A549 (cell line): Measurements from ENCODE around the gene LILRB4. TPM values are rescaled to one million over a fixed set of nuclear protein-coding genes. Genes with fewer than 3 reads are reported as not detected.

Experiments used
- ATAC-seq, 2 experiments: fragments of 200-7000 bp in 1 of 2; fragments of >200 bp in 1 of 2; cut with Nextera tagmentation in 1 of 2; cut with Tn5 transposase in 1 of 2; 3 replicates each; pipeline versions ENCODE4 v1.8.0 to v1.9.1; 2018 to 2020; ENCODE audit warnings: mild to moderate bottlenecking in 1 of 2, moderate library complexity in 1 of 2
- CTCF ChIA-PET: fragments of 300-600 bp; sonication (Branson Sonifier 250); formaldehyde crosslinking; extraction: SDS; loops from one replicate; lab custom pipeline; 2021; ENCODE audit warnings: antibody characterized with exemption, inconsistent platforms; lab: Yijun Ruan, JAX
- POLR2A ChIA-PET: fragments of 350-600 bp; formaldehyde crosslinking; extraction: SDS; loops from one replicate; lab custom pipeline; 2021; ENCODE audit warnings: antibody characterized with exemption, inconsistent platforms; lab: Yijun Ruan, JAX
- DNase-seq, 2 experiments: peaks; one replicate each; pipeline versions ENCODE4 v3.0.0 to v3.0.0-alpha.2; 2011 to 2016; ENCODE audit warnings: low read depth in 1 of 2, low spot score in 1 of 2
- FAIRE-seq: peaks from 2 replicates; lab custom pipeline; 2011; peaks lifted over from hg19 to GRCh38; lab: Jason Lieb, UNC
- H3K27ac ChIP-seq, 2 experiments: fragments of >200 bp; sonication (Bioruptor Twin); formaldehyde crosslinking; 3 replicates each; pipeline ENCODE4 v1.5.1; 2016 to 2017
- H3K4me1 ChIP-seq: fragments of >200 bp; sonication (Bioruptor Twin); formaldehyde crosslinking; 3 replicates; pipeline ENCODE4 v1.6.1; 2016
- H3K4me2 ChIP-seq: fragments of >200 bp; sonication (Bioruptor Twin); formaldehyde crosslinking; 3 replicates; pipeline ENCODE4 v1.6.1; 2016
- H3K4me3 ChIP-seq: fragments of >200 bp; sonication (Bioruptor Twin); formaldehyde crosslinking; 3 replicates; pipeline ENCODE4 v1.5.1; 2016
- H3K9me3 ChIP-seq: fragments of >200 bp; sonication (Bioruptor Twin); formaldehyde crosslinking; 3 replicates; pipeline ENCODE4 v1.6.1; 2016
- CBX8 ChIP-seq: fragments of 200-600 bp; sonication (generic); IDR thresholded peaks from 2 replicates; pipeline ENCODE4 v1.6.1; 2016
- CHD4 ChIP-seq: fragments of 200-600 bp; sonication (generic); IDR thresholded peaks from 2 replicates; pipeline ENCODE4 v1.6.1; 2016; ENCODE audit warnings: antibody characterized with exemption, mild to moderate bottlenecking, borderline replicate concordance
- EHF ChIP-seq: fragments of 250-450 bp; sonication (Bioruptor Pico); IDR thresholded peaks from 2 replicates; pipeline ENCODE4 v1.5.0; 2020; ENCODE audit warnings: mild to moderate bottlenecking
- ELK1 ChIP-seq: fragments of 150-350 bp; IDR thresholded peaks from 2 replicates; pipeline ENCODE4 v1.6.1; 2014; ENCODE audit warnings: low read depth, mild to moderate bottlenecking, low read length
- FOSB ChIP-seq: fragments of 250-450 bp; sonication (Bioruptor Pico); IDR thresholded peaks from 2 replicates; pipeline ENCODE4 v1.5.0; 2020; ENCODE audit warnings: mild to moderate bottlenecking, moderate library complexity
- FOXS1 ChIP-seq: fragments of 250-450 bp; sonication (Bioruptor Pico); IDR thresholded peaks from 2 replicates; pipeline ENCODE4 v1.5.0; 2020; ENCODE audit warnings: mild to moderate bottlenecking, moderate library complexity
- HEYL ChIP-seq: fragments of 250-450 bp; sonication (Bioruptor Pico); IDR thresholded peaks from 2 replicates; pipeline ENCODE4 v1.8.0; 2021; ENCODE audit warnings: mild to moderate bottlenecking, moderate library complexity
- KDM1A ChIP-seq: fragments of 200-600 bp; sonication (generic); IDR thresholded peaks from 2 replicates; pipeline ENCODE4 v1.6.1; 2016; ENCODE audit warnings: low read depth, mild to moderate bottlenecking
- KDM5A ChIP-seq: fragments of 200-600 bp; sonication (generic); IDR thresholded peaks from 2 replicates; pipeline ENCODE4 v1.6.1; 2016; ENCODE audit warnings: antibody characterized with exemption, mild to moderate bottlenecking
- MAX ChIP-seq: IDR thresholded peaks from 2 replicates; pipeline ENCODE4 v1.6.1; 2012
- MAZ ChIP-seq: fragments of 150-350 bp; IDR thresholded peaks from 2 replicates; pipeline ENCODE4 v1.6.1; 2014; ENCODE audit warnings: antibody characterized with exemption, low read depth, low read length, borderline replicate concordance
- NFE2L2 ChIP-seq: fragments of 150-350 bp; conservative IDR thresholded peaks from 2 replicates; pipeline ENCODE4 v1.6.1; 2014; ENCODE audit warnings: low read length
- NPAS2 ChIP-seq: fragments of 250-450 bp; sonication (Bioruptor Pico); IDR thresholded peaks from 2 replicates; pipeline ENCODE4 v1.8.0; 2022; ENCODE audit warnings: mild to moderate bottlenecking, moderate library complexity, borderline replicate concordance
- RFX5 ChIP-seq: fragments of 450-650 bp; IDR thresholded peaks from 2 replicates; pipeline ENCODE4 v1.7.1; 2014; ENCODE audit warnings: antibody characterized with exemption, mild to moderate bottlenecking, moderate library complexity
- TP53 ChIP-seq: fragments of 250-450 bp; sonication (Bioruptor Pico); IDR thresholded peaks from 2 replicates; pipeline ENCODE4 v1.5.0; 2021; ENCODE audit warnings: mild to moderate bottlenecking, moderate library complexity
- ZC3H11A ChIP-seq: fragments of 450-650 bp; IDR thresholded peaks from 2 replicates; pipeline ENCODE4 v1.6.1; 2014; ENCODE audit warnings: antibody characterized with exemption, mild to moderate bottlenecking
- ZFP36 ChIP-seq: fragments of 450-650 bp; IDR thresholded peaks from 2 replicates; pipeline ENCODE4 v1.6.1; 2014; ENCODE audit warnings: borderline replicate concordance; ENCODE audit not compliant: partially characterized antibody
- ZNF302 ChIP-seq: fragments of 250-450 bp; sonication (Bioruptor Pico); IDR thresholded peaks from 2 replicates; pipeline ENCODE4 v1.9.0; 2021; ENCODE audit warnings: inconsistent platforms, mild to moderate bottlenecking, moderate library complexity
- ZSCAN20 ChIP-seq: fragments of 250-450 bp; sonication (Bioruptor Pico); IDR thresholded peaks from 2 replicates; pipeline ENCODE4 v1.8.0; 2022; ENCODE audit warnings: mild to moderate bottlenecking, moderate library complexity
- WGBS: methylation state at CpG from one replicate; pipeline ENCODE4 v1.1.6; 2017; ENCODE audit errors: missing lambda C conversion rate; 5-methylcytosine and 5-hydroxymethylcytosine counted together
- polyA plus RNA-seq, 4 experiments: library from polyadenylated mRNA; depleted of rRNA in 3 of 4; stranded (reverse); fragments of >200 nt; fragmentation: RNase III in 1 of 4; extraction: RNeasy Plus Mini Kit Qiagen cat#74134 plus additional on column Dnase treatment in 1 of 4; gene quantifications; 2 replicates in 3 of 4; 3 replicates in 1 of 4; pipeline ENCODE4 v1.2.3, GENCODE V29; 2011 to 2017
- TF ChIP-seq, protein P1 (sequence below): fragments of >200 bp; sonication (Bioruptor Twin); formaldehyde crosslinking; IDR thresholded peaks from 2 replicates; pipeline ENCODE4 v1.6.1; 2016
- TF ChIP-seq, protein P2 (sequence below): fragments of 250-450 bp; sonication (Bioruptor Pico); IDR thresholded peaks from 2 replicates; pipeline ENCODE4 v1.5.0; 2020; ENCODE audit warnings: low read depth, mild to moderate bottlenecking, moderate library complexity

LILRB4 gene
- polyA plus RNA-seq, 2 of the 4 experiments (the other 2 are of a cell fraction) = not detected

DNA sequence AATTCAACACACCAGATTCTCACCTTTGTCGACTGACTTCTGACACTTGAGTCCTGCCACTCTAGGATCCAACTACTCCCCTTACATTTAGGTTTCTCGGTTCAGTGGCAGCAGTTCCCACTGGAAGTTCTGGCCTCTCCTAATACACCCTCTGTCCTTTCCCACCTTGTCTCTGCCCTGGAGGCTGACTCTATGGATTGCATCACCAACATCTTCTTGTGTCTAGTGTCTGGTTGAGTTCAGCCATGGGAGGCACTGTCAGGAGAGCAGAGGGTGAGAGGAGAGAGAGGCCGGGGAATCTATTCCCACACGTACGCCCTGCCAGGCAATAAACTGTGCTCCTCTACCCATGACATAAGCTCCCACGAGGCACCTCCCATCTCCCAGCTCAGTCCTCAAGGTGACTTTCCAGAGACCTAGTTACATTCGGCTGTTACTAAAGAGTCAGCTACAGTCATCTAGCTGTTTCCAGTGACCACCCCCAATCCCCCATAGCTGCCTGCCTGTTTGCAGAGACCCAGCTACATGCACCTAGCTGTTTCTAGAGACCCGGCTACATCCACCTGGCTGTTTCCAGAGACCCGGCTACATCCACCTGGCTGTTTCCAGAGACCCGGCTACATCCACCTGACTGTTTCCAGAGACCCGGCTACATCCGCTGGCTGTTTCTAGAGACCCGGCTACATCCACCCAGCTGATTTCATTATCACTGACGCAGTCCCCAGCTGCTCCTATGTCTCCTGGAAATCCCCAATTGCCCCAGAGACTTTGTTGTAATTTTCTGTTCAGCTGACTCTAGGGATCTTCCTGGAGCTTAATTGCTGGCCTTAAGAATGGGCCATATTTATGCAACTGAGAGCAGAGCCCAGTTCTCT lies 8.1 kb upstream of the LILRB4 start:
- no peak for FAIRE-seq
- Histone ChIP-seq H3K4me3 (no peak overlapping the region), H3K27ac (no peak overlapping the region), H3K9me3 (no peaks in the 10 kb centered on the region; the same call in 2 of the 3 replicates), H3K4me2 (no peak overlapping the region)
- ATAC-seq = no peak
- CTCF ChIA-PET = interaction anchor here (0.7 to 4.8 kb wide), 5 partner anchors 16 to 265 kb away, joined by 4 to 67 read pairs (median 4); no protein-coding TSS in a partner anchor
- POLR2A ChIA-PET = no interaction called here
- 38% methylated on average over 14 of the region's 14 CpGs for WGBS
- TF ChIP-seq ZNF302 (no peak), ELK1 (no peak), ZFP36 (no peak), FOXS1 (CRISPR knock-in tag) (no peak)
- TF ChIP-seq, all 56 proteins: peak for 0
- DNase-seq = no peak
- no peaks in the 10 kb centered on the region for H3K4me1 ChIP-seq

DNA sequence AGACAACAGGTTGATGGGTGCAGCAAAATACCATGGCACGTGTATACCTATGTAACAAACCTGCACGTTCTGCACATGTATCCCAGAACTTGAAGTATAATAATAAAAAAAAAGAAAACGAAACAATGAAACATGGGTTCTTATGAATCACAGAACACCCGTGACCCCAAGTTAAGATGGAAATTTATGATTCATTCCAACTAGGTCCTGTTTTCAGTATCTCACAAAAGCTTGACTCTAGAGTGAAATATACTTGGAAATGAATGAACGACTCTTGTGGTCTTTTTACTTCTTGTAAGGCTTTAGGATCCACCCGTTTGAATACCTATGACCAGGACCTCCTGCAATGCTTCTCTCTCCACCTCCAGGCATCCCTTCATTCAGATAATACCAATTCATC lies 3.5 kb upstream of the LILRB4 start:
- POLR2A ChIA-PET = no interaction called here
- no peak for FAIRE-seq
- CTCF ChIA-PET = no interaction called here

DNA sequence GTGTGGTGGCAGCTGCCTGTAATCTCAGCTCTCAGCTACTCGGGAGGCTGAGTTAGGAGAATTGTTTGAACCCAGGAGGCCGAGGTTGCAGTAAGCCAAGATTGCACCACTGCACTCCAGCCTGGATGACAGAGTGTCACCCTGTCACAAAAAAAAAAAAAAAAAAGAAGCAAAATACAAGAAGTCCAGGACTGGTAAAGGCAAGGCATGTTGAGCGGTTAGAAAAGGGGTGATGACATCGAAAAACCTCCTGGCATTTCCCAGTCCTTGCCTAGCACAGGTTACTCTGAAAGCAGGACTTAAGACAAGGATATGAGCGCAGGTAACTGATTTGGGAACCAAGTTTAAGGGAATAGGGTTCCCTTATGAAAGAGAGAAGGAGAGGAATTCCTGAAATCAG lies 2.5 kb upstream of the LILRB4 start:
- no peak overlapping the region for H3K4me2 ChIP-seq
- DNase-seq = no peak
- 28% methylated on average over 5 of the region's 5 CpGs for WGBS
- TF ChIP-seq ZSCAN20 (CRISPR knock-in tag) = no peak
- TF ChIP-seq, protein P1, sequence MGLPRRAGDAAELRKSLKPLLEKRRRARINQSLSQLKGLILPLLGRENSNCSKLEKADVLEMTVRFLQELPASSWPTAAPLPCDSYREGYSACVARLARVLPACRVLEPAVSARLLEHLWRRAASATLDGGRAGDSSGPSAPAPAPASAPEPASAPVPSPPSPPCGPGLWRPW = no peak
- TF ChIP-seq KDM1A = no peak
- TF ChIP-seq CHD4 = no peak
- TF ChIP-seq MAZ = no peak
- no peak for TF ChIP-seq KDM5A
- POLR2A ChIA-PET = no interaction called here
- no peak for ATAC-seq
- no peak overlapping the region for H3K27ac ChIP-seq
- H3K4me3 ChIP-seq = no peak overlapping the region
- CTCF ChIA-PET = interaction anchor here (2.7 kb wide), 1 partner anchor 14 kb away, joined by 16 read pairs; no protein-coding TSS in a partner anchor
- H3K9me3 ChIP-seq = no peaks in the 10 kb centered on the region; the same call in 2 of the 3 replicates
- no peak for FAIRE-seq
- H3K4me1 ChIP-seq = no peaks in the 10 kb centered on the region

More for the DNA sequence above, 3.5 kb upstream of the LILRB4 start:
- no peak overlapping the region for H3K27ac ChIP-seq
- no peak for ATAC-seq
- H3K4me1 ChIP-seq = no peaks in the 10 kb centered on the region
- no peaks in the 10 kb centered on the region; the same call in 2 of the 3 replicates for H3K9me3 ChIP-seq
- H3K4me2 ChIP-seq = no peak overlapping the region
- WGBS = 7% methylated on average over 6 of the region's 6 CpGs
- TF ChIP-seq CBX8 = no peak
- no peak for TF ChIP-seq NPAS2
- TF ChIP-seq FOSB (CRISPR knock-in tag) = no peak
- TF ChIP-seq NFE2L2 = no peak
- TF ChIP-seq ZSCAN20 (CRISPR knock-in tag) = no peak
- TF ChIP-seq CHD4 = no peak
- no peak for TF ChIP-seq ZC3H11A
- no peak for TF ChIP-seq HEYL
- DNase-seq = no peak
- no peak overlapping the region for H3K4me3 ChIP-seq

- Histone ChIP-seq H3K4me1 (no peaks in the 10 kb centered on the region), H3K9me3 (no peaks in the 10 kb centered on the region; the same call in 2 of the 3 replicates), H3K27ac (no peak overlapping the region), H3K4me3 (no peak overlapping the region), H3K4me2 (no peak overlapping the region)
- no peak for TF ChIP-seq RFX5
- TF ChIP-seq, protein P1 = no peak
- TF ChIP-seq KDM1A = no peak
- TF ChIP-seq TP53 (CRISPR knock-in tag) = no peak
- TF ChIP-seq FOSB (CRISPR knock-in tag) = no peak
- no peak for TF ChIP-seq NFE2L2
- TF ChIP-seq CBX8 = no peak
- no peak for TF ChIP-seq EHF (CRISPR knock-in tag)
- TF ChIP-seq, protein P2, sequence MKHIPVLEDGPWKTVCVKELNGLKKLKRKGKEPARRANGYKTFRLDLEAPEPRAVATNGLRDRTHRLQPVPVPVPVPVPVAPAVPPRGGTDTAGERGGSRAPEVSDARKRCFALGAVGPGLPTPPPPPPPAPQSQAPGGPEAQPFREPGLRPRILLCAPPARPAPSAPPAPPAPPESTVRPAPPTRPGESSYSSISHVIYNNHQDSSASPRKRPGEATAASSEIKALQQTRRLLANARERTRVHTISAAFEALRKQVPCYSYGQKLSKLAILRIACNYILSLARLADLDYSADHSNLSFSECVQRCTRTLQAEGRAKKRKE (CRISPR knock-in tag) = no peak
- no peak for TF ChIP-seq MAX
- WGBS = 30% methylated on average over 6 of the region's 6 CpGs
- ChIA-PET POLR2A (interaction anchor here (0.6 kb wide), 1 partner anchor 23 kb away, joined by 3 read pairs; no protein-coding TSS in a partner anchor), CTCF (interaction anchor here (1.0 to 2.7 kb wide), 2 partner anchors 13 to 16 kb away, joined by 4 to 16 read pairs; no protein-coding TSS in a partner anchor)
- ATAC-seq (no peak), FAIRE-seq (no peak), DNase-seq (no peak)
Observed at GRCh38 chr19:54660964-54661363, 1.8 kb upstream of the LILRB4 start.
